SU-DHL-6 (cell line): ENCODE data around the gene URM1.

Experiments used
- EZH2phosphoT487 ChIP-seq: fragments of 200-600 bp; sonication (generic), shearing (Covaris generic); conservative IDR thresholded peaks from 2 replicates; pipeline ENCODE4 v1.6.1; 2018; ENCODE audit warnings: mild to moderate bottlenecking, antibody characterized with exemption, low read length, moderate library complexity, mixed read lengths
- TF ChIP-seq, protein P1 (sequence below): fragments of 200-600 bp; sonication (generic); IDR thresholded peaks from one replicate; pipeline ENCODE4 v1.5.1; 2017; ENCODE audit warnings: antibody characterized with exemption, mild to moderate bottlenecking, low read length, moderate library complexity; ENCODE audit not compliant: insufficient read depth, poor library complexity, severe bottlenecking

- TF ChIP-seq, protein P1, sequence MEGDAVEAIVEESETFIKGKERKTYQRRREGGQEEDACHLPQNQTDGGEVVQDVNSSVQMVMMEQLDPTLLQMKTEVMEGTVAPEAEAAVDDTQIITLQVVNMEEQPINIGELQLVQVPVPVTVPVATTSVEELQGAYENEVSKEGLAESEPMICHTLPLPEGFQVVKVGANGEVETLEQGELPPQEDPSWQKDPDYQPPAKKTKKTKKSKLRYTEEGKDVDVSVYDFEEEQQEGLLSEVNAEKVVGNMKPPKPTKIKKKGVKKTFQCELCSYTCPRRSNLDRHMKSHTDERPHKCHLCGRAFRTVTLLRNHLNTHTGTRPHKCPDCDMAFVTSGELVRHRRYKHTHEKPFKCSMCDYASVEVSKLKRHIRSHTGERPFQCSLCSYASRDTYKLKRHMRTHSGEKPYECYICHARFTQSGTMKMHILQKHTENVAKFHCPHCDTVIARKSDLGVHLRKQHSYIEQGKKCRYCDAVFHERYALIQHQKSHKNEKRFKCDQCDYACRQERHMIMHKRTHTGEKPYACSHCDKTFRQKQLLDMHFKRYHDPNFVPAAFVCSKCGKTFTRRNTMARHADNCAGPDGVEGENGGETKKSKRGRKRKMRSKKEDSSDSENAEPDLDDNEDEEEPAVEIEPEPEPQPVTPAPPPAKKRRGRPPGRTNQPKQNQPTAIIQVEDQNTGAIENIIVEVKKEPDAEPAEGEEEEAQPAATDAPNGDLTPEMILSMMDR = peak; percentile 41
- TF ChIP-seq EZH2phosphoT487 = no peak
Measured at GRCh38 chr9:128412120-128412790, 41.1 kb downstream of the URM1 start.
